CD14-positive monocyte (primary cell): ENCODE results near the gene UVRAG. TPM values are rescaled to one million over a fixed set of nuclear protein-coding genes. Genes with fewer than 3 reads are reported as not detected.

ENCODE experiments used
- DNase-seq, 3 donors: peaks; one replicate each; pipeline ENCODE4 v3.0.0-alpha.2; 2011 to 2022
- H2AFZ ChIP-seq: 2 replicates; pipeline ENCODE4 v1.6.0; 2012; ENCODE audit warnings: mild to moderate bottlenecking, low read depth, low read length, inconsistent platforms; ENCODE audit not compliant: insufficient read depth, poor library complexity, severe bottlenecking
- H3K27ac ChIP-seq, 2 donors: 1 replicate in 1 of 2; 2 replicates in 1 of 2; pipeline ENCODE4 v1.5.1; 2012 to 2013; ENCODE audit warnings: low read length in 2 of 2, control low read depth in 1 of 2, inconsistent platforms in 1 of 2, low read depth in 1 of 2, mild to moderate bottlenecking in 1 of 2
- H3K27me3 ChIP-seq, 2 donors: one replicate each; pipeline versions ENCODE4 v1.6.0 to v1.6.1; 2011 to 2013; ENCODE audit warnings: low read length in 2 of 2; ENCODE audit not compliant: control insufficient read depth in 2 of 2, insufficient read depth in 2 of 2
- H3K36me3 ChIP-seq, 2 donors: replicated peaks in 1 of 2; 1 replicate in 1 of 2; 2 replicates in 1 of 2; pipeline versions ENCODE4 v1.5.1 to v1.6.1; 2012 to 2013; ENCODE audit warnings: low read length in 2 of 2, control low read depth in 1 of 2, inconsistent platforms in 1 of 2, mild to moderate bottlenecking in 1 of 2; ENCODE audit not compliant: insufficient read depth in 2 of 2, control insufficient read depth in 1 of 2
- H3K4me1 ChIP-seq, 2 donors: 1 replicate in 1 of 2; 2 replicates in 1 of 2; pipeline versions ENCODE4 v1.5.1 to v1.6.1; 2012 to 2013; ENCODE audit warnings: low read length in 2 of 2, control low read depth in 1 of 2, inconsistent platforms in 1 of 2, mild to moderate bottlenecking in 1 of 2, moderate library complexity in 1 of 2; ENCODE audit not compliant: insufficient read depth in 2 of 2, control insufficient read depth in 1 of 2
- H3K4me2 ChIP-seq: replicated peaks from 2 replicates; pipeline ENCODE3; 2012; ENCODE audit warnings: low read length, moderate library complexity, mild to moderate bottlenecking; ENCODE audit not compliant: poor library complexity, severe bottlenecking; ENCODE audit errors: extremely low read depth
- H3K4me3 ChIP-seq, 3 experiments: fragments of 200-600 bp in 1 of 3; sonication (generic) in 1 of 3; replicated peaks in 1 of 3; 1 replicate in 2 of 3; 2 replicates in 1 of 3; pipeline ENCODE4 v1.5.1; 2011 to 2013; ENCODE audit warnings: low read length in 3 of 3, mild to moderate bottlenecking in 3 of 3, control low read depth in 2 of 3, low read depth in 2 of 3, inconsistent platforms in 1 of 3, moderate library complexity in 1 of 3
- H3K79me2 ChIP-seq: 2 replicates; pipeline ENCODE4 v1.6.0; 2012; ENCODE audit warnings: mild to moderate bottlenecking, control low read depth, inconsistent platforms, low read length, moderate library complexity; ENCODE audit not compliant: insufficient read depth
- H3K9ac ChIP-seq: 2 replicates; pipeline ENCODE4 v1.6.0; 2017; ENCODE audit warnings: low read length, mild to moderate bottlenecking; ENCODE audit not compliant: insufficient read depth, poor library complexity, severe bottlenecking
- H3K9me3 ChIP-seq, 2 donors: replicated peaks in 1 of 2; 1 replicate in 1 of 2; 2 replicates in 1 of 2; pipeline versions ENCODE4 v1.5.1 to v1.6.1; 2012 to 2013; ENCODE audit warnings: low read length in 2 of 2, control low read depth in 1 of 2; ENCODE audit not compliant: control insufficient read depth in 1 of 2, insufficient read depth in 1 of 2
- H4K20me1 ChIP-seq: 2 replicates; pipeline ENCODE4 v1.6.0; 2012; ENCODE audit warnings: mild to moderate bottlenecking, low read length, control low read depth, moderate library complexity; ENCODE audit not compliant: insufficient read depth
- H3K27ac Mint-ChIP-seq, 7 donors: one replicate each; pipeline ENCODE4 v1.8.0; 2020; ENCODE audit warnings: mild to moderate bottlenecking in 7 of 7, mixed read lengths in 7 of 7, moderate library complexity in 6 of 7, inconsistent platforms in 2 of 7
- H3K27me3 Mint-ChIP-seq, 3 donors: one replicate each; pipeline ENCODE4 v1.8.0; 2021 to 2022; ENCODE audit warnings: low read depth in 3 of 3, mild to moderate bottlenecking in 3 of 3, mixed read lengths in 3 of 3, moderate library complexity in 3 of 3, inconsistent platforms in 1 of 3
- H3K36me3 Mint-ChIP-seq, 2 donors: one replicate each; pipeline ENCODE4 v1.8.0; 2020; ENCODE audit warnings: mixed read lengths in 2 of 2, inconsistent platforms in 1 of 2, mild to moderate bottlenecking in 1 of 2
- H3K4me1 Mint-ChIP-seq: one replicate; pipeline ENCODE4 v1.8.0; 2020; ENCODE audit warnings: mild to moderate bottlenecking, mixed read lengths
- H3K4me3 Mint-ChIP-seq, 2 donors: one replicate each; pipeline ENCODE4 v1.8.0; 2020; ENCODE audit warnings: mild to moderate bottlenecking in 2 of 2, mixed read lengths in 2 of 2, moderate library complexity in 1 of 2
- H3K9me3 Mint-ChIP-seq, 7 donors: one replicate each; pipeline ENCODE4 v1.8.0; 2020 to 2022; ENCODE audit warnings: mixed read lengths in 7 of 7, mild to moderate bottlenecking in 6 of 7, moderate library complexity in 6 of 7, inconsistent platforms in 2 of 7
- CTCF ChIP-seq: fragments of 200-600 bp; IDR thresholded peaks from one replicate; pipeline ENCODE4 v1.8.0; 2022; ENCODE audit warnings: antibody characterized with exemption, mild to moderate bottlenecking
- WGBS: methylation state at CpG from one replicate; pipeline ENCODE4 v1.1.5; 2013; ENCODE audit warnings: missing lambda C conversion rate; ENCODE audit not compliant: insufficient coverage; 5-methylcytosine and 5-hydroxymethylcytosine counted together
- intact Hi-C, 2 donors: fragments of 100-400 bp; cut with micrococcal nuclease; formaldehyde crosslinking; loops; one replicate each; pipeline versions ENCODE4 v1.15.0 to v1.15.1; 2023
- polyA plus RNA-seq, 3 donors: library from polyadenylated mRNA; depleted of rRNA in 1 of 3; unstranded in 2 of 3; stranded (reverse) in 1 of 3; fragments of 300-500 nt in 2 of 3; fragments of >200 nt in 1 of 3; fragmentation: Illumina TruSeq in 2 of 3; gene quantifications; 1 replicate in 2 of 3; 2 replicates in 1 of 3; pipeline ENCODE4 v1.2.3, GENCODE V29; 2012 to 2021

The UVRAG gene
- polyA plus RNA-seq, 3 donors: 13.7 to 20.5 (median 20.0) TPM

DNA sequence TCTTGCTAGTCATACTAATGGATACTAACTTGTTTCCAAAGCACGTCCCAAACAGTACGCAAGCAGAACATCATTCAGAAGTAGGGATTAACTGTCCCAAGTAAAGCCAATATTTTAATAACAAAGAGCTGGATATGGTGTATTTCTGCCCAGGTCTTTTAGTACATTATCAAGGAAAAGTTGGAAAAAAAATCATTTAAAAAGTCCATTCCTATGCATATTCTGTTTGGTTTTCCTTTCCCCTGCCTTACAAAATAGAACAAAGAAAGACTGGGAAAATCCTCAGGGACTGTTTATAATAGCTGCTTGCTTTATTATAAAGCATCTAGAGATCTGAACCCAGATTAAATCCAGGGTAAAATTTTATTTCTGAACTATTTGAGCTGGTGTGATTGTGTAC lies 83.9 kb downstream of the UVRAG start:
- Histone ChIP-seq H2AFZ (no peak overlapping the region), H3K36me3 (peaks cover 8 to 36% of the 10 kb centered on the region in 2 donors), H3K27ac (no peak overlapping the region), H3K9ac (no peak overlapping the region), H3K4me1 (peaks cover 8 to 24% of the 10 kb centered on the region in 2 donors), H3K9me3 (no peaks in the 10 kb centered on the region), H4K20me1 (peaks cover 77% of the 10 kb centered on the region), H3K27me3 (no peaks in the 10 kb centered on the region), H3K79me2 (peaks cover 91% of the 10 kb centered on the region), H3K4me3 (no peak overlapping the region), H3K4me2 (no peak overlapping the region)
- Mint-ChIP-seq H3K9me3 (no peaks in the 10 kb centered on the region), H3K36me3 (peaks cover 8 to 18% of the 10 kb centered on the region in 2 donors), H3K4me3 (no peak overlapping the region), H3K27ac (no peak overlapping the region), H3K27me3 (no peaks in the 10 kb centered on the region), H3K4me1 (peaks cover 25% of the 10 kb centered on the region)
- no peak for DNase-seq
- intact Hi-C loops: loop anchor here (5.0 kb wide), 3 partner anchors 253 to 418 kb away; partner anchors contain the start of gene WNT11 (in 1 of the 2)
- WGBS: no CpG with 5 or more reads among the region's 2 CpGs
- TF ChIP-seq CTCF: no peak

GRCh38 chr11:75899806-75900205 lies 84.8 kb downstream of the UVRAG start:
- intact Hi-C loops: loop anchor here (5.0 kb wide), 3 partner anchors 252 to 417 kb away; partner anchors contain the start of gene WNT11 (in 1 of the 2)
- H3K4me1 Mint-ChIP-seq: peaks cover 16% of the 10 kb centered on the region
- 100% methylated on average over 1 of the region's 2 CpGs for WGBS

More at GRCh38 chr11:75899806-75900205, 84.8 kb downstream of the UVRAG start:
- Histone ChIP-seq H3K9ac (no peak overlapping the region), H3K4me1 (peaks cover 0 to 15% of the 10 kb centered on the region in 2 donors), H3K27ac (no peak overlapping the region), H3K4me3 (no peak overlapping the region), H3K36me3 (peaks cover 8 to 41% of the 10 kb centered on the region in 2 donors), H3K27me3 (no peaks in the 10 kb centered on the region), H4K20me1 (peaks cover 86% of the 10 kb centered on the region), H3K4me2 (no peak overlapping the region), H2AFZ (no peak overlapping the region), H3K9me3 (no peaks in the 10 kb centered on the region), H3K79me2 (peaks cover 91% of the 10 kb centered on the region)
- no peak overlapping the region for H3K4me3 Mint-ChIP-seq
- no peaks in the 10 kb centered on the region for H3K27me3 Mint-ChIP-seq
- H3K27ac Mint-ChIP-seq: no peak overlapping the region
- TF ChIP-seq CTCF: no peak
- H3K9me3 Mint-ChIP-seq: no peaks in the 10 kb centered on the region
- H3K36me3 Mint-ChIP-seq: peaks cover 8 to 13% of the 10 kb centered on the region in 2 donors
- DNase-seq: no peak
